Measurements from ENCODE around the gene COBL. TPM values are rescaled to one million over a fixed set of nuclear protein-coding genes. Genes with fewer than 3 reads are reported as not detected.

The COBL gene
- total RNA-seq, 1 experiment from 2014 or later: 1.2 TPM

GRCh38 chr7:51276091-51276605 lies 40.5 kb downstream of the COBL start:
- DNase-seq (ENCODE audit: low read depth): no peak

- no peak for DNase-seq (ENCODE audit: low read depth)
Observed at GRCh38 chr7:51275532-51275931, 41.1 kb downstream of the COBL start.

GRCh38 chr7:51274955-51275354 lies 41.7 kb downstream of the COBL start:
- DNase-seq (ENCODE audit: low read depth): no peak

GRCh38 chr7:51274001-51274400 lies 42.6 kb downstream of the COBL start:
- DNase-seq (ENCODE audit: low read depth): no peak

GRCh38 chr7:51273360-51273759 lies 43.2 kb downstream of the COBL start:
- DNase-seq (ENCODE audit: low read depth): no peak

GRCh38 chr7:51270965-51271364 lies 45.6 kb downstream of the COBL start:
- no peak for DNase-seq (ENCODE audit: low read depth)

- DNase-seq (ENCODE audit: low read depth): no peak
Observed at GRCh38 chr7:51269911-51270310, 46.7 kb downstream of the COBL start.

- DNase-seq (ENCODE audit: low read depth): no peak
Observed at GRCh38 chr7:51269321-51269720, 47.3 kb downstream of the COBL start.

- no peak for DNase-seq (ENCODE audit: low read depth)
Observed at GRCh38 chr7:51268859-51269258, 47.8 kb downstream of the COBL start.

- DNase-seq (ENCODE audit: low read depth): no peak
Observed at GRCh38 chr7:51267169-51267568, 49.4 kb downstream of the COBL start.

GRCh38 chr7:51265066-51265907 lies 51.3 kb downstream of the COBL start:
- DNase-seq (ENCODE audit: low read depth): no peak

GRCh38 chr7:51263631-51264484 lies 52.8 kb downstream of the COBL start:
- DNase-seq (ENCODE audit: low read depth): no peak

GRCh38 chr7:51262796-51263531 lies 53.6 kb downstream of the COBL start:
- DNase-seq (ENCODE audit: low read depth): no peak

GRCh38 chr7:51261950-51262795 lies 54.4 kb downstream of the COBL start:
- peak; percentile 40 for DNase-seq (ENCODE audit: low read depth)

GRCh38 chr7:51261117-51261835 lies 55.3 kb downstream of the COBL start:
- DNase-seq (ENCODE audit: low read depth): no peak

- no peak for DNase-seq (ENCODE audit: low read depth)
Observed at GRCh38 chr7:51260516-51260915, 56.1 kb downstream of the COBL start.

- no peak for DNase-seq (ENCODE audit: low read depth)
Observed at GRCh38 chr7:51259766-51260165, 56.8 kb downstream of the COBL start.

GRCh38 chr7:51256916-51257315 lies 59.7 kb downstream of the COBL start:
- DNase-seq (ENCODE audit: low read depth): no peak

GRCh38 chr7:51256209-51256781 lies 60.3 kb downstream of the COBL start:
- DNase-seq (ENCODE audit: low read depth): no peak
